DMS153 treated with DMSO at 0.1 percent for 48 hours (cell line): ENCODE results near the gene CCDC112.
"Not testable (repeated sequence)": the region's sequence is repeated elsewhere in the genome, so short reads cannot be mapped to it uniquely, and the experiment has no call there.

ENCODE experiments used
- DNase-seq: peaks from one replicate; lab custom pipeline; 2025; ENCODE audit not compliant: unreplicated experiment; lab: John Stamatoyannopoulos, UW

The CCDC112 gene, protein sequence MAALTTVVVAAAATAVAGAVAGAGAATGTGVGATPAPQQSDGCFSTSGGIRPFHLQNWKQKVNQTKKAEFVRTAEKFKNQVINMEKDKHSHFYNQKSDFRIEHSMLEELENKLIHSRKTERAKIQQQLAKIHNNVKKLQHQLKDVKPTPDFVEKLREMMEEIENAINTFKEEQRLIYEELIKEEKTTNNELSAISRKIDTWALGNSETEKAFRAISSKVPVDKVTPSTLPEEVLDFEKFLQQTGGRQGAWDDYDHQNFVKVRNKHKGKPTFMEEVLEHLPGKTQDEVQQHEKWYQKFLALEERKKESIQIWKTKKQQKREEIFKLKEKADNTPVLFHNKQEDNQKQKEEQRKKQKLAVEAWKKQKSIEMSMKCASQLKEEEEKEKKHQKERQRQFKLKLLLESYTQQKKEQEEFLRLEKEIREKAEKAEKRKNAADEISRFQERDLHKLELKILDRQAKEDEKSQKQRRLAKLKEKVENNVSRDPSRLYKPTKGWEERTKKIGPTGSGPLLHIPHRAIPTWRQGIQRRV

DNA sequence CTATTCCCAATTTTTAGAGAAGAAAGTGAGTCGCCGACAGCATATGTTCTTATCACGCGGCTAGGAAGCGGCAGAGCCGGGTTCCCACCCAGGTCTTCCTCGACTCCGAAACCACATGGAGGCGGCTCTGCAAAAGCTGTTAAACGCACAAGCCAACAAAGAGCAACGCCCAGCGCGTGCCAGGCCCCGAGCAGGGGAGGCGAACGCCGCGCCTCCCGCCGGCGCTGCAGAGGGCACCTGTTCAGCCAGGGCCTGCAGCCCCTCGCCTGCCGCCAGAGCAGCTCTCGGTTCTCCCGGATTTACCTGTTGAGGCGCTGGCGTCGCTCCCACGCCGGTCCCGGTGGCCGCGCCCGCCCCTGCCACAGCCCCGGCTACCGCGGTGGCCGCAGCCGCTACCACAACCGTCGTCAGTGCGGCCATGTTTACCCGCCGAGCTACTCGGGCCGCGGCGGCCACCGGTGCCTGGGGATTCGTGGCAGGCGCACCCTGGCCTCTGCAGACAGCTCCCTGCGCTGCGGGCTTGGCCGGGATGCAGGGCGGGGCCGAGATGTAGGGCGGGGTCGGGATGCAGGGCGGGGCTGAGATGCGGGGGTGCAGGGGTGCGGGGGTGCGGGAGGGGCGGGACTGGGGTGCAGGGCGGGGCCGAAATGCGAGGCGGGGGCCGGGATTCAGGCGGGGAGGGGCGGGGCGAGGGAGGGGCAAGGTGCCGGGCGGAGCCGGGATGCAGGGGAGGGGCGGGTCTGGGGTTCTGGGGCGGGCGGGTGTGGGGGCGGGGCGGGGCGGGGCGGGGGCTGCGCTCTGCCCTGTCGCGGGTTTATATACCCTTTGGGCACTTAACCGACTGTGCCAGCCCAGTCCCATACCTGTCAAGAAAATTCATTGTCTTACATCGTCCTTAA, at the start of gene CCDC112:
Gene CCDC112 (minus strand): TSS at position 531 of the 899 bp plus-strand sequence. CDS start 111 bp downstream, at position 420.
- peak; percentile 4 for DNase-seq

DNA sequence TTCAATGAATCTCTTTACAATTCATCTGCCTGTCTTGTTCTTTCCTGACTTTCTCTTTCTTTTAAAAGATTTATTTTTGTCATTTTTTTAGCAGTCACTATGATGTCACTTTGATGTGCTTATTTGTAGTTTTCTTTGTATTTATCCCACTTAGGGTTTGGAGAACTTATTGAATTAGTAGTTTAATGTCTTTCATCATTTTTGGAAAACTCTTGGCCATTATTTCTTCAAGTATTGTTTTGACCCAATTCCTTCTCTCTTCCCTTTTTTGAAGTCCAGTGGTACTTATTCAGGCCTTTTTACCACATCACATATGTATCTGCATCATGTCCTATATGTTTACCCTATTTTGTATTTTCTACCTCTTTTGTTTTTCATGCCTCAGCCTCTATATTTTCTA, 48.9 kb upstream of the CCDC112 start:
- DNase-seq, result no peak

DNA sequence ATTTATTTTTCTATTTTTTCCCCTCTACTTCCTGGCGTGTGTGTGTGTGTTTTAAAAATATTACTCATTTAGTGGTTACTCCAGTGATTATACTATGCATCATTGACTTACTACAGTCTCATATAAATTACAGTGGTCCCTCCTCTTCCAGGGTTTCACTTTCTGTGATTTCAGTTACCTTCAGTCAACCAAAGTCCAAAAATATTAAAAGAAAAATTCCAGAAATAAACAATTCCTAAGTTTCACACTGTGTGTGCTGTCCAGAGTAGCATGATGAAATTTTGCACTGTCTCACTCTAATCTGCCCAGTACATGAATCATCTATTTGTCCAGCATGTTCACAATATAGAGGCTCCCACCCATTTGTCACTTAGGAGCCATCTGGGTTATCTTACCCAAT, 47.4 kb upstream of the CCDC112 start:
- DNase-seq, result no peak

DNA sequence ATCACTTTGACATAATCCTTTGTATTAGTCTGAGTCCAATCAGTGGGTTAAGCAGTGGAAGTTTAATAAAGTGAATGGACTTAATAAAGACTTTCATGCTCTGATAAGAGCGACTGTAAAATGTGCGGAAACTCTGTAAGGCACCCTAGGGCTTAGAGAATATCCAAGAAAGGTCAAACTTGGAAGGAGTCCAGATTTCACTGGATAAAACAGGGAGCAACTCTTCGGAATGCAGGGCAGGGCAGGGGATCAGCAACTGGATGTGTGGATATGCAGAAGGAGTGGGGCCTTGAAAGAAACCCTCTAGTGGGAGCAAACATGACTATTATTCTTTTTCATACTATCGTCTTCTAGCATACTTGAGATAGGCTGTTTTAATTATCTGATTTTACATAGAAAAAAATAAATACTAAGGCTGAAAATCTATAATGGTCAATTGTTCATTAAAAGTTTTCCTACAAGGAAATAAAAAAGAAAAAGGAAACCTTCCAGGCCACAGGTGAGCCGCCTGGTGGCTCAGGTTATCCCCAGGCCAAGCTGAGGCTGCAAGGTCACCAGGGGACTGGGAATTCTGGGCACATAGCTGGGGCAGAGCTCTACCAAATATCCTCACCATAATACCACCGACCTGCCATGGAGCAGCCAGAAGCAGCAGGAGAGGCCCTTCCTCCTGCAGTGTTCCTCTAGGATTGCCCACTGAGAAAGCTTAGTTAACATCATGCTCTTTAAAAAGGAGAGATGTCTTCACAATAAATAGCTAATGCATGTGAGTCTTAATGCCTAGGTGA, 46.3 kb upstream of the CCDC112 start:
- no peak for DNase-seq

DNA sequence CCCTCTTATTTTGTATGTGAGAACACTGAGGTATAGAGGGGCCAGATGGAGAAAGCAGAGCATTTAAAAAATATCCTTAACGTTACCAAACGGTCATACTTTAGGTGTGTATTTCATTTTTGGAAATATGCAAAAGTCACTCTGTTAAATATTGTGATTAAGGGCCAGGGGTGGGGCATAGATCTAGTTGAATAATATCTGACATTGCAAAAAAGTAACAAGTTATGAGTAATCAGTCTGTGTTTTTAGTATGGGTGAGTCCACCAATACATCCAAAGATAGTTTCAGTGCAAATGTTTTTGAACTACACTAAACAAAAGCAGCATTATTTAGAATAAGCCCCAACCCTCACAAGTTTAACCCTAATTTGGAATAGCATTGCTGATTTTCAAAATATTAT, 45.3 kb upstream of the CCDC112 start:
- DNase-seq, result no peak

DNA sequence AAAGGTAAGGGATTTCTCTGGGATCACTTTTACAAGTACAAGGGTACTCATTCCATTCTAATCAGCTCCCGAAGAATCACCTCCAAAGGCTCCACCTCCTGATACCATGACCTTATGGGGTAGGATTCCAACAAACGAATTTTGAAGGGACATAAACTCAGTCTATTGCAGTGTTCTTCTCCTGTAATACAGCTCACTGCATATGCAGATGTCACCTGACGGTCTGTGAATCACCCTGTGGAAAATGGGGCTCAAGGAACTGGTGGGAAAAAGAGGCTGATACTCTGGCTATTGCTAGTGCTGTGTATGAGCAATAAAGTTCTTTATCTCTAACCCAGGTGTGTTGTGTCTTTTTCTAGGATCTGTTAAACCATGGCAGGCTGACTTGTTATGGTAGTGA, 42.4 kb upstream of the CCDC112 start:
- no peak for DNase-seq

DNA sequence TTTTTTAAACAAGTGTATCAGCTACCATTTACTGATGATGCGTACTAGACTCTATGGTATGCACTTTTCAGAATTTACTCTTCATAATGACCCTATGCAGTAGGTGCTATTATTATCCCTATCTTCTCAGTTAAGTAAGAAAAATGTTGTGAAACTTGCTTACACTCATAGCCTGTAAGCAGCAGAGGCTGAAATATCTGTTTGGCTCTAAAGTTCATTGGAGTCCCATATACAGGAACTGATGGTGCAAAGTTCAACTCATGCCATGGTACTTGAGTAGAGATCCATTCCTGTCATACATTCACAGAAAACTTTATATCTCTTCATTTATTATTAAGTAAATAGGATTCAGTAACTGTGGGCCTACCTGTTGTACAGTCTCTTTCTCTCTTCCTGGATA, 41.4 kb upstream of the CCDC112 start:
- DNase-seq, result no peak

DNA sequence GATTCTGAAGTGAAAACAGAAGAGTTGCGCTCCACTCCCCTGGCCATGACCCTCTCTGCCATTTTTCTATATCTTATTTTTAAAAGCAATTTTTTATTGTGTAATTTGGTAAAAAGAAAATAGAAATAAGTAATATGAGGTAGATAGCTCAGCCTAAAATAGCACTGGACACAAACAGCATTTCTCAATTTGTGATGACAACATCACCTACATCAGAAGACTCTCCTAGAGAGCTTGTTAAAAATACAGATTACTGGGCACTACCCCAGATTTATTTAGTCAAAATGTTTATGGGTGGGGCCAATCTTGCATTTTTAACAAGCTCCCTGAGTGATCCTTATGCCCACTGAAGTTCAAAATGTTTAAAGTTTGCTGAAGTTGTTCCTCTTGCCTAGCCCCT, 40.5 kb upstream of the CCDC112 start:
- DNase-seq, result no peak

DNA sequence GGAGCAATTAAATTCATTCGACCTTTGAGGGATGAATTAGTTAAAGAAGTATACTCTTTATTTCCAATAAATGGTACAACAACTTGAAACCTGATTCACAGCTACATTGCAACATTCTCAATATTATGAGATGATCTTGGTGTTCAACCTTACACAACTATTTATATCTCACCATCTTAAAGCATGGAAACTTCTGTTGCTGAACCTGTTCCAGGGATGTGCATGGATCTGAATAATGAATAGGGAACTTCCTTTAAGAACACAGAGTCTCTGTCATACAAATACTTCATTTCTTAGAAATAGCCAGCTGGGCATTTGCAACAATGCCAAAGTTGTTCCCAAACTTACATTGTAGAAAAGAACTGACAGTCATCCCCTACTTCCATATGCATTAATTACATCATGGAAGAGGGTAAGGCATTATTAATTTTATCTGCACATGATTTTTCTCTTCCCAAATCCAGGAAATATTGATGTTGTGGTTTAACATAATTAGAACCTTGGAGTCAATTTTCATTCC, 39.8 kb upstream of the CCDC112 start:
- no peak for DNase-seq

DNA sequence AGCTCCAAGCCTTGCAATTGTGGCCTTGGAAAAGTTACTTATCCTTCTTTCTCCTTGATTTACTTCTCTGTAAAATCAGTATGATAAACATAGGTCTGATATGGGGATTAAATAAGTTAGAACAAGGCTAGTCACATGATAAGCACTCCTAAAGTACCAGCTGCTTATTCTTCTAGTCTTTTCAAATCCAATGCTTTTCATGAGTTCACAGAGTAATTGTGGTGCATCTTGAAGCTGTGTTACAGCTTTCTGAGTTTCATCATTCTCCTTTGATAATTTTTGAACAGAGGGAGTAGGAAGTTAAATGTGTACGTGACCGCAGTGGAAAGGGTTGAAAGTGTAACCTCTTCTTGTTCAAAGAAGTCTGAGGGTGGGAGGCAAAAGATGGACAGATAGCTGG, 38.8 kb upstream of the CCDC112 start:
- no peak for DNase-seq

DNA sequence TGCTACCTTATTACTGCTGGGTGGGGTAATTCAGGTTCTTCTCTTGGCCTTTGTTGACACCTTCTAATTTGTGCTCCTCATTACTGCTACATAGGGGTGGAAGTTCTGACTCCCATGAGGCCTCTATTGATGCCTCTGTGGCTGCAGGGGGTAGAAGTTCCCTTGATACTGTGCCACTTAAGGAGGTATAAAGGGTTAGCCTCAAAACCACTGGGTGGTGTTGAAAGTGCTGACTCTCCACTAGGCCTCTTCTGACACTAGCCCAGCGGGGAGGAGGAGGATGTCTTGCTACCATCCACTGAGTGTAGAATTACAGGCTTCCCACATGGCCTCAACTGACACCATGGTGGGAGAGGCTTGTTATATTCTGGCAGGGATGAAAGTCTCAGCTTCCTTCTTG, 36.7 kb upstream of the CCDC112 start:
- no peak for DNase-seq

DNA sequence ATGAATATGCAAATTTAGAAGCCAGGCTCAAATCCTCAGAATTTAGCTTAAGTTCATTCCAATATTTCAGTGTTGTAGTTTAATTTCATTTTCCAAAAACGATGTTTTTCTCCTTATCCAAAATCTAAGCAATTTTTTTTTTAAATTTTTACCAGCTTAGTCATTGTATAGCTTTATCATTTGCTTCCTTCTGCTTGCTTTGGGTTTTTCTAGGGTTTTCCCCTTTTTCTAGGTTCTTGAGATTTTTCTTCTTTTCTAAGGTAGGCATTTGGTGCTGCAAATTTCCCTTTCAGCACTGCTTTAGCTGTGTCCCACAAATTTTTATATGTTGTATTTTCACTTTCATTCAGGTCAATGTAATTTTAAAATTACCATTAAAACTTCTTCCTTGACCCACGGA, 34.4 kb upstream of the CCDC112 start:
- DNase-seq, result no peak

DNA sequence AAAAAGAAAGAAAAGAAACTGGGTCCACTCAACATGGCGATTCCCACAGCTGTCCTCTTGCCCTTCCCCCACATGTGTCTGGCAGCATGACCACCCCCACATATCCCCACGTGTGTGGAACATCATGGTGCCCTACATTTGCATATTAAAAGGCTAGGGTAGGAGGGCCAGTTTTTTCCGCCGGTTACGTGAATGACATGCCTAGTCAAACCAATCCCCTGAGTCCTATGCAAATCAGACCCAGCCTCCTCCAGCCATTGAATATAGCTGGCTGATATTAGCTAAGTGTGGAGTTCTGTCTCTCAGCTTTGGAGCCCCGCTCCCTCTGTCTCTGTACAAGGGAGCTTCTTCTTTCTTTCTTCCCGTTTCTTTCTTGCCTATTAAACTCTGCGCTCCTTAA, 33.0 kb upstream of the CCDC112 start:
- DNase-seq, result no peak

DNA sequence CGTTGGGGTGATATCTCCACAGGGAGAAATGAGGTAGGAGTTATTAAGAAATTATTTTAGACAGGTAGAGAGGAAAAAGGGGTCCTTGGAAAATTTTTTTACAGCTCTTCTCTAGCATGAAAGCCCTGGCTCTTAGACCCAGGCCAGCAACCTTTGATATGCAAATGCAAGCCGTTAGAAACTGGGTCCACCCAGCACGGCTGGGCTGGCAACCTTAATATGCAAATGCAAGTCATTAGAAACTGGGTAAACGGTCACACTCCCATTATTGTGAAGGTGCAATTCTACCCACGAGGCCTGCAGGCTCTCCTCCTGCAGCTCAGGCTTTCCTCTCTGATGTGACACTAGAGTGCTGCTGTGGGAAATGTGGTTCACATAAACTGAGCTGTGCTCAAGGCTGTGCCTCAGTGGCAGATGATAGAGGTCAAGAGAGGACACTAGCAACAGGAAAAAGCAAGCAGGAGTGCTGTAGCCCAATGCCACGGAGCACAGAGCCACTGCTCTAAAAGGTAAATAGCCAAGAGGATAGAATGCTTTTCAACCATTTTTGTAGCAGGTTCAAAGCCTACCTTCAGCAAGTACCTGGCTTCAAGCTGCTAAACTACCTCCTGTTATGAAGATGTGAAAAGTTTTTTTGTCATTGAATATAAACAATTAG, 32.3 kb upstream of the CCDC112 start:
- not testable (repeated sequence) for DNase-seq

DNA sequence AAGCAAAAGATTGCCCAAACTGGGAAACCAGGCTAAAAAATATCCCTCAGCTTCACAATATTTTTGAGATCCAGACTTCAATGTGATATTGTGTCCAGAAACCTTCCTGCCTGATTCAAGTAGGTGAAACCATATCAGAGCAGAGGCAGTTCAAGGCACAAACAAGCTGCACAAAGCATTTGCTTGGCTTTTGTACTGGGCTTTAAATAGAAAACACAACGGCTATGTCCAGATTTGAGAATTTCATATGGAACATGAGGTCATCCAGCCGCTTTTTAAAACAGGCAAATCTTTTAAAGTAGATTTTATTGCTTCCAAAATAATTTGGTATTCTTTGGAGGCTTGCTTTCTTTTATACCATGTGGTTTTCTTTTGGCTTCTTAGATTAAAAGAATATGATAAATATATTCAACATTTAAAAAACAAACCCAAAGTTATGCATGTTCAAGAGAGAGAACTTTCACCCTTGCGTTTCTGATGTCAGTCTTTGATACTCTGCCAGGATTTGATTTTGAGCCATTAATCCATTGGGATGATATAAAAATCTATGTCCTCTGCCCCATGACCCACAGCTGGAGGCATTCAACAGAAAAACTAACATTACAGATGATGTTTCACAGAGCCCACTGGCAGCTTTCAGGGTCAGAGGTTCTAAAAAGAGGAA, 29.0 kb upstream of the CCDC112 start:
- no peak for DNase-seq

DNA sequence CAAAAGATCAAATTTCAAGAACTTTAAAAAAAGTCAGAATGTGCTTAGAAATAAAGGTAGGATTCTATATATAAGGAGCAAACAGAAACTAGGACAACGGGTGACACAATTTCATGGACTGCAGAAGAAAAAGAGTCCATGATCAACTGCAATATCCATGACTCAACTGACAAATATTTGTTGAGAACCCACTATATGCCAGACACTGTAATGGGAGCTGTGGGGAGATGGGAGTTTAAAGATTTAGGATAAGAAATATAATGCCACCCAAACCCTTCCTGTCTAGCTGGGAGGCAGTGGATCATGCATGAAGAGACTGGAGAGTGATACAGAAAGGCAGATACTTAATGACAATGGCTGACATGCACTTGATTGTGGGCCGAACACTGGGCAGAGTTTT, 27.6 kb upstream of the CCDC112 start:
- DNase-seq, result no peak

DNA sequence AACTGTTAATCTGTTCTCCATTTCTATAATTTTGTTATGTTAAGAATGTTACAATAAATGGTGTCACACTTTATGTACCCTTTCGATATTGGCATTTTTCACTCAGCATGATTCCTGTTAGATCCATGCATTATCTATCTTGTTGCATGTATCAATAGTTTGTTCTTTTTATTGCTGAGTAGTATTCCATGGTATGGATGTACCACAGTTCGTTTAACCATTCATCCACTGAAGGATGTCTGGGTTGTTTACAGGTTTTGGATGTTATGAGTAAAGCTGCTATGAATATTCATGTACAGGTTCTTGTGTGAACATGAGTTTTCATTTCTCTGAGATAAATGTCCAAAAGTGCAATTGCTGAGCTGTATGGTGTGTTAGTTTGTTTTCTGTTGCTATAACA, 26.3 kb upstream of the CCDC112 start:
- DNase-seq, result no peak

DNA sequence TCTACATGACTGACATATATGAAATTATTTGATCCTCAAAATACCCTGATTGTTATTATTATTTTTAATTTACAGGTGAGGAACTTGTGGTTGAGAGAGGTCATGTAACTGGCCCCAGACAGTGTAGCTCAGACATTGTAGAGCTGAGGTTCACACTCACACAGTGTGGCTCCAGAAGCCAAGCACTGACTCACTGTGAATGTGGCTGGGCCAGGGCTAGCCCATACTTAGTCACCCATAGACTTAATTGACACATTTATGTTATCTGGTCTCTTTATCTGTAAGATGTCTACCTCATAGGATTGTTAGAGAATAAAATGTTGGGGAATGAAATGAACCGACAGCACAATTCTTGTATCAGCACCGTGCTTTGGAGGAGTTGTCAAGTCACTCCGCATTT, 24.9 kb upstream of the CCDC112 start:
- no peak for DNase-seq

DNA sequence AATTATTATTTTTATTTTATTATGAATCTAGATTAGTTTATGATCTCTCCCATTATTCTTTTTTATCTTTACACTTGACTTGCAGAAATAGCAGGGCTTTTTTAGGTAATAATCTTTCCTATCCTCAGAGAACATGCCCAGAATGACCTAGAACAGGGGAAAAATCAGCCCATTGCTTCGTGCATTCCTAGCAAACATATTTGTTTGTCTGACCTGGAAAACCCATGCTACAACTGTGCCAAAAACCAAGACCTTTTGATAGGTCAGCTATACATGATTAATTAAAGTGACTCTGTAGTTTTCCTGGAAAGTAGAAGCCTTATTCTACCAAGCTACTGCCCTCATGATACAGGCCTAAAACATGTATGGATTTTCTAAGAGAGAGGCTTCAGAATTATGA, 24.1 kb upstream of the CCDC112 start:
- DNase-seq, result no peak

DNA sequence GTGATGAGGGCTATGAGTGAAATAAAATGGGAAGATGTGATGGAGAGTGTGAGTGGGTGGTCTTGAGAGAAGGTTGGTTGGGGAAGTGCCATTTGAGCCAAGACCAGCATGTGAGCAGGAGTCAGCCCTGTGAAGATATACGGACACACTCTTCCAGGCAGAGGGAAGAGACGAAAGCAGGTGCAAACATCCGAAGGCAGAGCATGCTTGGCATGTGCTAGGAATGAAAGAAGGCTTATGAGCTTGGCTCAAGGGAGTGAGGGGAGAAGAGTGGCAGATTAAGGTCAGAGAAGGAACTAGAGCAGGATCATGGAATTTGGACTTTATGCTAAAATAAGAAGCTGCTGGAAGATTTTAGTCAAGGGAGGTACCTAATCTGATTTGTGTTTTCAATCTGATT, 23.6 kb upstream of the CCDC112 start:
- no peak for DNase-seq
